Bronchial epithelial cell (primary cell): Measurements from ENCODE around the gene DLGAP3. TPM values are rescaled to one million over a fixed set of nuclear protein-coding genes. Genes with fewer than 3 reads are reported as not detected.

Experiments
- DNase-seq: peaks from one replicate; pipeline ENCODE4 v3.0.0-alpha.2; 2010; ENCODE audit warnings: low read depth
- FAIRE-seq: peaks from 2 replicates; lab custom pipeline; 2011; peaks lifted over from hg19 to GRCh38; lab: Jason Lieb, UNC
- H3K27me3 ChIP-seq: 2 replicates; pipeline ENCODE4 v1.5.1; 2011; ENCODE audit warnings: low read length; ENCODE audit not compliant: control insufficient read depth, insufficient read depth
- H3K36me3 ChIP-seq: 2 replicates; pipeline ENCODE4 v1.5.1; 2011; ENCODE audit warnings: low read length; ENCODE audit not compliant: control insufficient read depth, insufficient read depth
- H3K4me3 ChIP-seq: 2 replicates; pipeline ENCODE4 v1.5.1; 2011; ENCODE audit warnings: mild to moderate bottlenecking, low read depth, low read length, control low read depth
- CTCF ChIP-seq: IDR thresholded peaks from 2 replicates; pipeline ENCODE4 v1.5.1; 2011; ENCODE audit warnings: mild to moderate bottlenecking, moderate library complexity, low read length, control low read depth, inconsistent platforms; ENCODE audit not compliant: insufficient read depth, severe bottlenecking
- total RNA-seq: library from RNA; depleted of rRNA; stranded (reverse); fragments of >200 nt; gene quantifications from 2 replicates; pipeline ENCODE4 v1.2.1, GENCODE V29; 2014

Gene DLGAP3
- not detected in 2 replicates for total RNA-seq

GRCh38 chr1:34929497-34929852 is at the start of gene DLGAP3:
Gene DLGAP3 (minus strand): TSS chr1:34929650. CDS start chr1:34905383, 24,267 bp downstream.
- H3K27me3 ChIP-seq = peaks cover 29% of the 10 kb centered on the region
- no peak for DNase-seq
- H3K36me3 ChIP-seq = no peaks in the 10 kb centered on the region
- no peak for FAIRE-seq
- no peak within 1 kb of the TSS for H3K4me3 ChIP-seq
- TF ChIP-seq CTCF = no peak

- no peak for FAIRE-seq
Measured at GRCh38 chr1:34978921-34979320, 49.5 kb upstream of the DLGAP3 start.

GRCh38 chr1:34977858-34978257 is 48.4 kb upstream of the DLGAP3 start:
- FAIRE-seq = no peak
- H3K36me3 ChIP-seq = peaks cover 3% of the 10 kb centered on the region
- no peaks in the 10 kb centered on the region for H3K27me3 ChIP-seq
- DNase-seq = no peak
- TF ChIP-seq CTCF = no peak
- H3K4me3 ChIP-seq = no peak overlapping the region

More at GRCh38 chr1:34978921-34979320, 49.5 kb upstream of the DLGAP3 start:
- peaks cover 5% of the 10 kb centered on the region for H3K36me3 ChIP-seq
- TF ChIP-seq CTCF = no peak
- H3K27me3 ChIP-seq = no peaks in the 10 kb centered on the region
- H3K4me3 ChIP-seq = no peak overlapping the region
- no peak for DNase-seq

GRCh38 chr1:34977210-34977471 is 47.7 kb upstream of the DLGAP3 start:
- no peak for FAIRE-seq
- H3K36me3 ChIP-seq = peaks cover 1% of the 10 kb centered on the region

GRCh38 chr1:34976384-34977209 is 47.1 kb upstream of the DLGAP3 start:
- TF ChIP-seq CTCF = no peak
- Histone ChIP-seq H3K4me3 (no peak overlapping the region), H3K36me3 (no peaks in the 10 kb centered on the region), H3K27me3 (no peaks in the 10 kb centered on the region)
- DNase-seq = no peak
- FAIRE-seq = no peak

More at GRCh38 chr1:34977210-34977471, 47.7 kb upstream of the DLGAP3 start:
- TF ChIP-seq CTCF = no peak
- H3K4me3 ChIP-seq = no peak overlapping the region
- H3K27me3 ChIP-seq = no peaks in the 10 kb centered on the region
- no peak for DNase-seq

GRCh38 chr1:34975771-34976170 is 46.3 kb upstream of the DLGAP3 start:
- no peaks in the 10 kb centered on the region for H3K27me3 ChIP-seq
- FAIRE-seq = no peak
- TF ChIP-seq CTCF = no peak
- DNase-seq = no peak
- H3K36me3 ChIP-seq = no peaks in the 10 kb centered on the region
- H3K4me3 ChIP-seq = no peak overlapping the region
